NCI-H69 (cell line): ENCODE data around the gene XXYLT1.
"Not testable (repeated sequence)": the region's sequence is repeated elsewhere in the genome, so short reads cannot be mapped to it uniquely, and the experiment has no call there.

Experiments
- DNase-seq: peaks from one replicate; lab custom pipeline; 2025; lab: John Stamatoyannopoulos, UW

Gene XXYLT1

DNA sequence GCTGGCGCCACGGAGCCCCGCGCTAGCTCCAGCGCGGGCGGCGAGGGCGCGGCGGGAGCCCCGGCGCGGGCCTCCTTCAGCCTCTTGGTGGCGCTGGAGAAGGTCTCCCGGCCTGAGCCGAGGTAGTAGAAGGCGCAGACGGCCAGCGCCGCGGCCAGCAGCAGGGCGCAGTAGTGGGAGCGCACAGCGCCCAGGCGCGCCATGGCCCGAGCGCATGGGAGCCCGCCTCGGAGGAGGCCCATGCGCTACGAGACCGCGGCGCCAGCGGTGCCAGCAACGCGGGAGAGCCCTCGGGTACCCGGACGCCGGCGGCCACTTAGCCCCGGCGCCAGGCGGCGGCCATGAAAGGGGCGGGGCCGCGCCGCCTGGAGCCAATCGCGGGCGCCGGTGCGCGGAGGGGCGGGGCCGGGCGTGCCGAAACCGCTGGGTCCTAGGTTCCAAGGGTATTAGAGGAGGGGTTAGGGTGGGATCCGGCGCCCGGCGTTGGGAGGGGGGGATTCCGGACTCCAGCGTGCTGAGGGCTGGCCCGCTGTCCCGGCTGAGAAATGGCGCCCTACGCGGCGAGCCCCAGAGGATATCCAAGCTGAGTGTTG, at the start of gene XXYLT1:
Gene XXYLT1 (minus strand): TSS at position 343 of the 593 bp plus-strand sequence. CDS start 101 bp downstream, at position 242.
- peak; percentile 97 for DNase-seq

DNA sequence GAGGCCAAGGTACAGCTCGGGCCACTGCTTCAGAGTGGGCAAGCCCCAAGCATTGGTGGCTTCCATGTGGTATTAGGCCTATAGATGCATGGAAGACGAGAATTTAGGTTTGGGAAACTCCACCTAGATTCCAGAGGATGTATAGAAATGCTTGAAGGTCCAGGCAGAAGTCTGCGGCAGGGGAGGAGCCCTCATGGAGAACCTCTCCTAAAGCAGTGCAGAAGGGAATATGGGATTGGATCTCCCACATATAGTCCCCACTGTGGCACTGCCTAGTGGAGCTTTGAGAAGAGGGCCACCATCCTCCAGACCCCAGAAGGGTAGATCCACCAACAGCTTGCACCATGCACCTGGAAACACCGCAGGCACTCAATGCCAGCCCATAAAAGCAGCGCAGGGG, 48.1 kb upstream of the XXYLT1 start:
- peak; percentile 5 for DNase-seq

DNA sequence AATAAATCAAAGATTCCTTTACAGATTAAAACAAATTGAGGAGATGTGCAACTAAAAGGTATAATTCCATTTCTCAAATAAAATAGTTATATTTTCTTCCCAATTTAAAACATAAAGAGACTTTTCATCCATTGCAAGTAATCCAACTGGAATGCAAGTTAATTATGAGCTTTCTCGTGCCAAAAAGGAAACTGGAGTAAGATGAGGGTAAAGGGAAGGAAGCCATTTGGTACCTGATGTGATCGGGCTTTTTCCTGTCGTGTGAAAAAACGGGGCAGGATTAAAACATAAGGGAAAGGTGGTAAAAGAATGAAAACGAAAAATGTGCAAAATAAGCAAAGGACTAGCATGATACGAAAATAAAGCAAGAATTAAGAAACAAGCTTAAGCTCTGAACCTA, 41.8 kb upstream of the XXYLT1 start:
- DNase-seq = no peak

DNA sequence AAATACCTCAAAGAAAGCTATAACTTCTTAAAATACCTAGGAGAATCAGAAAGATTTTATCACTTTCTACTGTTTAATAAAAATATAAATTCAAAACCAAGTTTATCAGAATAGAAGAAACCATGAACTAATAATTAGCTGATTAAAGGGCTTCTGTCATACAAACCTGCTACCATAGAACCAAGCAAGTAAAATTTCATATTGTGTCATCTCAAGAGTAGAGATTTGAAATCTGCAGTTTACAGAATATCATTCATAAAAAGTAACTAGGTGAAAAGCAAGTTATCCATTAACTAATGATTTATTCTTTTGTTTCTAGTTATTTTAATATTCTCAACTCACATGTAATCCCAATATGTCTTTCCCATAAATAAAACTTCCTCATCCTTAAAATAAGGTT, 36.8 kb upstream of the XXYLT1 start:
- no peak for DNase-seq

DNA sequence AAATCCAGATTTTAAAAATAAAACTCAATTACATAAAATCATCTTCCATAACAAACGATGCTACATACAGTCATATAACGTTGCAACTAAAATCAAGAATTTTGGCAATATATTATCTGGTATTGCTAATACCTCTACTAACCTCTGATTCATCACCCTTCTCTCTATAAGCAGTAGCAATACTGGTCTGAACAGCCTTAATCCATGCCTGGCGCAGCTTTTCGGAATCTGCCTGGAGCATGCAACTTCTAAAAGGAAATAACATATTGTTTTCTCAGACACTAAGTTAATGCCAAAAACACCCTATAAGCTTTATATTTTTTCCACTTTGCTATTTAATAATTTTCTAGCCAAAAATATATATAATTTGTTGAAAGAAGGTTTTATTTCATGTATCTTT, 35.4 kb upstream of the XXYLT1 start:
- no peak for DNase-seq

- no peak for DNase-seq
Observed at GRCh38 chr3:195302431-195302830, 31.5 kb upstream of the XXYLT1 start.

DNA sequence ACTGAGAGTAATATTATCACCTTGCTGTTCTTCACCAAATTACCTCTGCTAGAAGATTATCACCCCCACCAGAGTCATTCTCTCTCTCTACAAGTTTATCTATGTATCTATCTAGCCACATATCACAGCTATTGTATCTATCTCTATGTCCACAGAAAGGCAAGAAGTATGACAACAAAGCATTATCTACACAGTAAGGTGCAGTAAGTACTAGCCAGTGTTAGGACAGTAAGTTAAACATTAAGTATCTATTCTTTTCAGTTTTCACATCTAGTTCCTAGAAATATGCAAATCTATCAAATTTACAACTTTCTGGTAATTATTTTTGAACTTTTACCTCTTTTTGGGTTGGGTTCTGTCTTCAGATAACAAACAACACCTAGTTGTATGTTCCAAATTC, 26.5 kb upstream of the XXYLT1 start:
- DNase-seq = no peak

GRCh38 chr3:195296662-195297061, 25.7 kb upstream of the XXYLT1 start:
- DNase-seq = no peak

DNA sequence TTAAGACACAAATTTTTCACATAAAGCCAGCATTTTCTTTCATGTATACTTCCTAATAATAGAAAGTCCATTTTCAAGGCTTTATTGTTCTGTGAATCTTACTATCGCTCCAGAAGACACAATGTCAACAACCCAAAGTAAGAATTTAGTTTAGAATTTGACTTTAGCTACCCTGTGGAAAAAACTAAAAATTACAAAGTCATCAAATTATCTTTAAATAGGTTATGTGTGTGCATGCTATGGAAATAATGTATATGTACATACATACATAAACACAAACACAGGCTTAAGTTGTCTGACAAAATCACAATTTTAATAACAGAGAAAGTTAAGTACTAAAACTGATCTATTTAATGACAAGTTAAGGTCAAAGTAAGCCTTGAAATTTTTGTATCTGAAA, 20.2 kb upstream of the XXYLT1 start:
- DNase-seq = no peak

DNA sequence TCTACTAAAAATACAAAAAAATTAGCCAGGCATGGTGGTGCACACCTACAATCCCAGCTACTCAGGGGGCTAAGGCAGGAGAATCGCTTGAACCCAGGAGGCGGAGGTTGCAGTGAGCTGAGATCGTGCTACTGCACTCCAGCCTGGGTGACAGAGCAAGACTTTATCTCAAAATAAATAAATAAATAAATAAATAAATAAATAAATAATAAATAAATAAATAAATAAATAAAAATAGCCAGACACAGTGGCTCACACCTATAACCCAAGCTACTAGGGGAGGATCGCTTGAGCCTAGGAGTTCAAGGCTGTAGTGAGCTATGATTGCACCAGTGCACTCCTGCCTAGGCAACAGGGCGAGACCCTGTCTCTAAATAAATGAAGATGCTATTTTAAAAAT, 19.7 kb upstream of the XXYLT1 start:
- not testable (repeated sequence) for DNase-seq

GRCh38 chr3:195286115-195286872, 15.3 kb upstream of the XXYLT1 start:
- no peak for DNase-seq

GRCh38 chr3:195285372-195285771, 14.4 kb upstream of the XXYLT1 start:
- no peak for DNase-seq

- no peak for DNase-seq
Observed at GRCh38 chr3:195284842-195285241, 13.9 kb upstream of the XXYLT1 start.

- DNase-seq = no peak
Observed at GRCh38 chr3:195282961-195283360, 12.0 kb upstream of the XXYLT1 start.

- peak; percentile 31 for DNase-seq
Observed at GRCh38 chr3:195274259-195274966, 3.5 kb upstream of the XXYLT1 start.

DNA sequence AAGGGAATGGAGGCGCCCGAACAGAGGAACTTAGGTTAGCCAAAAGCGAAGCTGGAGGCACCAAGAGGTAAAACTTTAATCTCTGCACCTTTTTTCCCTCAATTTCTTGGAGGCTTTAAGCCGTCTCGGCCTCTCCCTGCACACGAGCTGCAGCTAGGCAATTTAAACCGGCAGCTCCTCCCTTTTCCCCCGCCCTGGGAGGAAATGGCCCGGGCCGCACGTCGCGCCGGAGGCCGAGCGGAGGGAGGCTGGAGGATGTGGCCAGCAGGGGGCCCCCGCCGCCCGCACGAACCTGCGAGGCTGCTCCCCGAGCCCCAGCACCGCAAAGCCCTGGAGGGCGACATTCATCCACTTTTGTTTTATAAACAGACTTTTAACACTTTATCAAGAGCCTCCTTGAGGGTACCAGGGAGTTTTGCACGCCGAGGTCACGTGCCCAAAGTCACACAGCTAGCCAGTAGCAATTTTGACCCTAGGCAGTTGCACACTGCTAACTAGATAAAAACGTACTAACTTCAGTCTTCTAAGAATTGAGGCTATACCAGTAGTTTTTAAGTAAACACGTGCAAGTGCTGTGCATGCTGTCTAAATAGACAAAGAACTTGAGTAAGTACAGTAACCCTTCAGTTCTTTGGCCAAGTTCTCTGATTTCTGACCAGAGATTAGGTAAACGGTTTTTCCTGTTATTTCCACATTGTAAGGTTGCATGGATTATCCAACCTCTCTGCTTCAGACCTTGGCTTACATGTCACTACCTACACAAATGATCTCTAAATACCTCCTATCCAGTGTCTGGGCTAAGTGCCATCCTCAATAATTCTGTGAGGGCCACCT, 668 bp upstream of the XXYLT1 start:
- DNase-seq = peak; percentile 93

DNA sequence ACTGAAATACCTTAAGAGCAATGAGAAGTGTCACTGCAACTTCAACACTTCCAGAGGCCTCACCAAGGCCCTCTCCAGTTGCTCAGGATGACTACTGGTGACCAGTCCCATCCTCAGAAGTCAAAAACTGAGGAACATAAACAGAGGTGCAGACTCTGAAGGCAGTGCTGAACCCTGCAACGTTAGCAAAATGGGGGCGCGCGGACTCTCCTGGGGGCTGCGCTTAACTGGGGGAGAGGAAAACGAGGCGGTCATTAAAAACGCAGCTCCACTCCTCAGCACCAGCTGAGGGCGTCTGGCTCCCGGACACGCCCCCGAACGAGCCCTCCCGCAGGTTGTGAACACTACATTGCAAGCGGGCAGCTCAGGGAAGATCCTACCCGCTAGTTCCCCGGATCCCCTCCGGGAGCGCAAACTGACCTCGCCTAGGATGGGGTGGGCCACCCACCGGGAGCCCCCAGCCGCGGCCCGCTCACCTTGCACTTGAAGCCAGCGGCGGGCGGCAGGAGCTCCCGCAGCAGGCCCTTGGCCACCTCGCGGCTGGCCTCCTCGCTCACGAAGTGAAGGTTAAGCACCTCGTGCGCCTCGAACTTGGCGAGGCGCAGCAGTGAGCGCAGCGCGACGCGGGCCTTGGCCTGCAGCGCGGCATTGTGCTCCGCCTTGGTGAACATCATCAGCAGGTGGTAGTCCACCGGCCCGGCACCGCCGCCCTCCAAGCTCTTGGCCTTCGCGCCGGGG, 711 bp downstream of the XXYLT1 start:
- DNase-seq = peak; percentile 86

DNA sequence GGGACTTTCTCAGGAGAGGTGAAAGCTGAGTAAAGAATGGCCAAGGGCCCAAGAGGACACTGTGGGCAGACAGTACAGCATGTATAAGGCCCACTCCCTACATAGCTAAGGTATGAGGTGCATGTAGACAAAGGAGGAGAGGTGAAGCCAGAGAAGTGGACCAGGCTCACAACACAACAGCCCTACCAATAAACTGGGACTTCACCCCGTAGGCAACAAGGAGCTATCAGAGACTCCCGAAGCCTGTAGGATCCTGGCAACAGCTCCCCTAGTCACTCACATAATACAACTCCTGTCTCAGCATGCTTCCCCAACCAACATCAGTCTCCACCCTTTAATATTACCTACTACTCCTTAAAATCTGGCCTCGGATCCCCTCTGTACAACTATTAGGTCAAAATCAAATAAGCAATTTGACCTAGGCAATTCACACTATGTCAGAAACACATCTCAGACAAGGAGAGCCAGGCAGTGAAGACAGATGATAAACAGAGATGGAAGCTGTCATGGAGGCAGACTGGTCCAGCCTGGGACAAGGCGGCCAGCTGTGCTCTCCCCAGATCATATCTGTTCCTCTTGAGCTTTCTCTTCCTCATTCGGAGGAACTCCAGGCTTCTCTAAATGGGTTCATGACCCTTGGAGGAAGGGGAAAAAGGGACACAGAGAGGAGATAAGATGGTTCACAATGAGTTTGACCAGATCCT, 1.4 kb downstream of the XXYLT1 start:
- no peak for DNase-seq

DNA sequence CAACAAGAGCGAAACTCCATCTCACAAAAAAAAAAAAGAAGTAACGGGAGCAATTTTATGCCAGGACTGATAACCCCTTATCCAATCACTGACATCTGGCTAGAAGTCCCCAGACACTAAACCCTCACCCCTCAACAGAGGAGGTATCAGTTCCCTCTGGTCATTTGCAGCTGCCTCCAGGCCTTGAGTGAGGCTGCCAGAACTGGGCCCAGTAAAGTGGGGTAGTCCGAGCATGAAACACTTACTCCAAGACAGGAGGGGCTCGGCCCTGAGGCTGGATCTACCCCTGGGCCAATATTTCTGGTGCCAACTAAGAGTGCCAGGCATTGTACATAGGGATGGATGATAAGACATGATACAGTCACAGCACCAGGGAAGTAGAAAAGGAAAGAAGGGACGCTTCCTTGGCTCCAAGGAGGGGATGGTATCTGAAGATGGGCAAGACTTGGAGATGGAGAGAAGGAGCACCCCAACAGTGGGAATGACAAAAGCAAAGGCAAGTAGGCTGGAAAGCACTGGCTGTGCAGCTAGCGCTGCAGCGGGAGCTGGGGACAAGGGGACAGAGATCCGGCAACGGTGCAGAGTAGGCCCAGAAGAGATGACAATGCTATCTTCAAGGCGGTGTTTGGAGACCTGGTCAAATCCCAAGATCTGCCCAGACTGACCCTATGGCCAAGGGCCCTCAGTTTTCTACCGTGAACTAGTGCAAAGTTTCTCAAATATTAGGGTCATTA, 2.2 kb downstream of the XXYLT1 start:
- DNase-seq = no peak

DNA sequence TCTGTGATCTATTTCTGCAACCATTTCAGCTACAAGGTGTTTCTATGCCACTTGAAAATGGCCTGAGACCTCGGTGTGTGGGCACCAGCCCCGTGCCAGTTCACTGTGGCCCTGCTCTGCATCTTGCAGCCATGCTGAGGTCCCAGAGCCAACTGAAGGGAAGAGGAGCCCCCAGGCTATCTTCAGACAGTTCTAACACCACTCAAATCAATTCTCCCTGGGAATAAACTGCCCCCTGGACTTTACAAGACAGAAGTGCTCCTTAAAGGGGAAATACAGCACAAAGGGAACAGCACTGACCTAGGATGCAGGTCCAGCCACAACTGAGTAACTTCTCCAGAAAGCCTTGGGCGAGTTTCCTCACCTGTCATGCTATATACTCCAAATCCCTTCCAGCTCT, 3.9 kb downstream of the XXYLT1 start:
- DNase-seq = no peak
